ENCODE measurements around the gene DLG2. TPM values are rescaled to one million over a fixed set of nuclear protein-coding genes. Genes with fewer than 3 reads are reported as not detected.

Gene DLG2
- total RNA-seq, 4 donors from 2014 or later = 6.5 to 14.6 (median 7.2) TPM

- Histone ChIP-seq H3K27me3 (no peaks in the 10 kb centered on the region), H3K4me1 (peaks cover 0 to 6% (median 0%) of the 10 kb centered on the region in 4 donors), H3K9me3 (no peaks in the 10 kb centered on the region), H3K36me3 (no peaks in the 10 kb centered on the region), H3K4me3 (no peak overlapping the region), H3K27ac (no peak overlapping the region)
- TF ChIP-seq POLR2A (IDR thresholded peaks at IDR 0.05) (no peak), CTCF (IDR thresholded peaks at IDR 0.05) (no peak), EP300 (IDR thresholded peaks at IDR 0.05) (no peak)
- no peak for DNase-seq (ENCODE audit: low spot score in 2 of 2)
- WGBS, 2 donors = 89 to 92% methylated on average over 1 of the region's 1 CpG
Observed at GRCh38 chr11:84865791-84866535, 761.2 kb downstream of the DLG2 start.

- DNase-seq (ENCODE audit: low spot score in 2 of 2) = no peak
- no peaks in the 10 kb centered on the region for H3K36me3 ChIP-seq
- H3K27ac ChIP-seq = no peak overlapping the region
- no peak for TF ChIP-seq EP300 (IDR thresholded peaks at IDR 0.05)
- H3K27me3 ChIP-seq = no peaks in the 10 kb centered on the region
- peaks cover 0 to 6% (median 0%) of the 10 kb centered on the region in 4 donors for H3K4me1 ChIP-seq
- no peaks in the 10 kb centered on the region for H3K9me3 ChIP-seq
- H3K4me3 ChIP-seq = no peak overlapping the region
Observed at GRCh38 chr11:84865257-84865656, 761.9 kb downstream of the DLG2 start.

- no peaks in the 10 kb centered on the region for H3K36me3 ChIP-seq
- no peak for TF ChIP-seq POLR2A (IDR thresholded peaks at IDR 0.05)
- no peak for TF ChIP-seq EP300 (IDR thresholded peaks at IDR 0.05)
- DNase-seq (ENCODE audit: low spot score in 2 of 2) = no peak
Observed at GRCh38 chr11:84857746-84858145, 769.4 kb downstream of the DLG2 start.

GRCh38 chr11:84855508-84856245 is 771.5 kb downstream of the DLG2 start:
- no peak for TF ChIP-seq POLR2A (IDR thresholded peaks at IDR 0.05)
- TF ChIP-seq CTCF (IDR thresholded peaks at IDR 0.05) = no peak
- no peak for TF ChIP-seq EP300 (IDR thresholded peaks at IDR 0.05)
- no peaks in the 10 kb centered on the region for H3K9me3 ChIP-seq
- no peak for DNase-seq (ENCODE audit: low spot score in 2 of 2)
- no peak overlapping the region for H3K4me3 ChIP-seq
- H3K27ac ChIP-seq = no peak overlapping the region
- no peaks in the 10 kb centered on the region for H3K27me3 ChIP-seq
- H3K36me3 ChIP-seq = no peaks in the 10 kb centered on the region
- H3K4me1 ChIP-seq = no peaks in the 10 kb centered on the region
- 71 to 72% methylated on average over 3 of the region's 3 CpGs for WGBS, 2 donors

More at GRCh38 chr11:84857746-84858145, 769.4 kb downstream of the DLG2 start:
- Histone ChIP-seq H3K27me3 (no peaks in the 10 kb centered on the region), H3K27ac (no peak overlapping the region), H3K4me1 (no peaks in the 10 kb centered on the region), H3K9me3 (no peaks in the 10 kb centered on the region), H3K4me3 (no peak overlapping the region)

GRCh38 chr11:84854498-84854880 is 772.7 kb downstream of the DLG2 start:
- Histone ChIP-seq H3K4me3 (no peak overlapping the region), H3K27me3 (no peaks in the 10 kb centered on the region), H3K4me1 (no peaks in the 10 kb centered on the region), H3K9me3 (no peaks in the 10 kb centered on the region), H3K36me3 (no peaks in the 10 kb centered on the region), H3K27ac (no peak overlapping the region)
- 83 to 89% methylated on average over 3 of the region's 3 CpGs for WGBS, 2 donors
- TF ChIP-seq CTCF (IDR thresholded peaks at IDR 0.05) (no peak), EP300 (IDR thresholded peaks at IDR 0.05) (no peak), POLR2A (IDR thresholded peaks at IDR 0.05) (no peak)
- DNase-seq (ENCODE audit: low spot score in 2 of 2) = no peak

- Histone ChIP-seq H3K4me1 (no peaks in the 10 kb centered on the region), H3K4me3 (no peak overlapping the region), H3K27me3 (no peaks in the 10 kb centered on the region), H3K27ac (no peak overlapping the region), H3K36me3 (no peaks in the 10 kb centered on the region), H3K9me3 (no peaks in the 10 kb centered on the region)
- DNase-seq (ENCODE audit: low spot score in 2 of 2) = no peak
- 74 to 78% methylated on average over 1 of the region's 1 CpG for WGBS, 2 donors
- TF ChIP-seq POLR2A (IDR thresholded peaks at IDR 0.05) (no peak), EP300 (IDR thresholded peaks at IDR 0.05) (no peak), CTCF (IDR thresholded peaks at IDR 0.05) (no peak)
Observed at GRCh38 chr11:84853841-84854497, 773.2 kb downstream of the DLG2 start.

Measured in tibial nerve (tissue), 4 donors.